Ammon's horn (tissue), 1 donor: Measurements from ENCODE around the gene CDH4.

Experiments used
- DNase-seq: peaks from one replicate; pipeline ENCODE4 v3.0.0-alpha.2; 2016; ENCODE audit warnings: low spot score

Gene CDH4

GRCh38 chr20:61918548-61918947 is 666.5 kb downstream of the CDH4 start:
- DNase-seq = no peak

GRCh38 chr20:61919239-61919638 is 667.2 kb downstream of the CDH4 start:
- DNase-seq = no peak

DNA sequence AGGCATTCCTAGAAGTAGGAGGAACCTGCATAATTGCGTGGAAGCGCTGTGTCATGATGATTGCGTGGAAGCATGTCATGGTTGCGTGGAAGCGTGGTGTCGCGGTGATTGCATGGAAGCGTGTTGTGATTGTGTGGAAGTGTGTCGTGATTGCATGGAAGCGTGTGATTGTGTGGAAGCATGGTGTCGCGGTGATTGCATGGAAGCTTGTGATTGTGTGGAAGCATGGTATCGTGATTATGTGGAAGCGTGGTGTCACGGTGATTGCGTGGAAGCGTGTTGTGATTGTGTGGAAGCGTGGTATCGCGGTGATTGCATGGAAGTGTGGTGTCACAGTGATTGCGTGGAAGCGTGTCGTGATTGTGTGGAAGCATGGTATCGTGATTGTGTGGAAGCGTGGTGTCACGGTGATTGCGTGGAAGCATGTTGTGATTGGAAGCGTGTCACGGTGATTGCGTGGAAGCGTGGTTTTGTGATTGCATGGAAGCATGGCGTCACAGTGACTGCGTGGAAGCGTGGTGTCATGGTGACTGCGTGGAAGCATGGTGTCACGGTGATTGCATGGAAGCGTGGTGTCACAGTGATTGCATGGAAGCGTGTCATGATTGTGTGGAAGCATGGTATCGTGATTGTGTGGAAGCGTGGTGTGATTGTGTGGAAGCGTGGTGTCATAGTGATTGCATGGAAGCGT is 667.8 kb downstream of the CDH4 start:
- DNase-seq = no peak

- no peak for DNase-seq
These were observed 670.4 kb downstream of the CDH4 start for GRCh38 chr20:61922411-61922810.

DNA sequence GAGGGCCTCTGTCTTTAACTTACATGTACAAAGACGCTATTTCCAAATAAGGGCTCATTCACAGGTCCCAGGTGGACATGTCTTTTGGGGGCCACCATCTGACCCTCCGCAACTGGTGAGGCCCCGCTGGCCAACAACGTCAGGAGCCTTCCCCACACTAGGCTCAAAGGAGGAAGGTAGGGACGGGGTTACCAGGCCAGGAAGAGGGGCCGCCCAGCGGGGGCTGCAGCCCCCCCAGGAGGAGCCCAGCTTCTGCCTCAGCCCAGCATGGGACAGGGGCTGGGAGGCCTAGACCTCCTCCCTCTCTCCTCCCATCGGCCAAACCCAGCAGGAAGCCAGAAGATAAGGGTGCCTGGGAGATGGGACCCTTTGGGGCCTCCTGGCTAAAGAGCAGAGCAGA is 670.9 kb downstream of the CDH4 start:
- no peak for DNase-seq

DNA sequence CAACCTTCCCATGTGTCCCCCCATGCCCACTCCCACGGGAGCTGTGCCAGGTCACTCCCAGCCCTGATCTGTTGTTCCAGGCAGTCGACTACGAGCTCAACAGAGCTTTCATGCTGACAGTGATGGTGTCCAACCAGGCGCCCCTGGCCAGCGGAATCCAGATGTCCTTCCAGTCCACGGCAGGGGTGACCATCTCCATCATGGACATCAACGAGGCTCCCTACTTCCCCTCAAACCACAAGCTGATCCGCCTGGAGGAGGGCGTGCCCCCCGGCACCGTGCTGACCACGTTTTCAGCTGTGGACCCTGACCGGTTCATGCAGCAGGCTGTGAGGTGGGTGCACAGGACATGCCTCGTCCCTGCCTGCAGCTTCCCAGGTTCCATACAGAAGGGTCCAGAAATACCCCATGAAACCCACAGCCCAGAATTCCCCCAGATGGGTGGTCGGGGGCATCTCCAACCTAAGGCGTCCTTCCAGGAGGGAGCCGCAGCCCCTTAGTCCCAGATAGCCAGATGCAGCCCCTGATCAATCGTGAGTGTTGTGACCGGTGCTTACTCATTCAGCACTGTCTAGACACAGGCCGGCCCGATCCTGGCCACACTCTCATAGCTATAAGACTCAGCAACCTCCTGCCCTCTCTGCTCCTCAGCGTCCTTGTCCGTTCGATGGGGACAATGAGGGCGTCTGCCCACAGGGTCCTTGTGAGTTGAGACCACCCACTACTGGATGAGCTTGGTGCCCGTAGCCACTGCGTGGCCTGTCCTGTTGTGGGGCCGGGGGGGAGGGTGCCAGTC is 671.5 kb downstream of the CDH4 start:
- DNase-seq = no peak

DNA sequence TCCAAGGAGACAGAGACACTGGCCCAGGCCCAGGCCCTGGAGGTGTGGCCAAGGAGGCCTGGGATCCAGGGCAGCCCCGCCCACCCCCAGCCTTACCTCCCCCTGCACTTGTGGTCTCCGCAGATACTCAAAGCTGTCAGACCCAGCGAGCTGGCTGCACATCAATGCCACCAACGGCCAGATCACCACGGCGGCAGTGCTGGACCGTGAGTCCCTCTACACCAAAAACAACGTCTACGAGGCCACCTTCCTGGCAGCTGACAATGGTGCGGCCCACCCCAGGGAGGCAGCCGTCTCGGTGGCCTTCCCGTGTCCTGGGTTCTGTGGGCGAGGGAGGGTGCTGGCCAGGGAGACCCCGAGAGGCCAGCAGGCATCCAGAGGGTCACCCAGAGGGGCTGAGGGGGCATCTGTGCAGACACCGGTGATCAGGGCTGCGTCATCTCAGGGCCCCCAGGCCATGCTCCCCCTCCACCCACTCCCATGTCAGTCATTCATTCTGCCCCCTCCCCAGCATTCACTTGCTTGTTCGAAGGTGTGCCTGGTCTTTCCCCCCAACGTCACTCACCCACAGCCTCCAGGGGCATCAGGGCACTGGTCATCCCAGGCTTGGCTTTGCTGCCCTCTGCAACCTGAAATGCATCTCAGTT is 672.3 kb downstream of the CDH4 start:
- no peak for DNase-seq

GRCh38 chr20:61924858-61925554 is 672.9 kb downstream of the CDH4 start:
- DNase-seq = no peak

DNA sequence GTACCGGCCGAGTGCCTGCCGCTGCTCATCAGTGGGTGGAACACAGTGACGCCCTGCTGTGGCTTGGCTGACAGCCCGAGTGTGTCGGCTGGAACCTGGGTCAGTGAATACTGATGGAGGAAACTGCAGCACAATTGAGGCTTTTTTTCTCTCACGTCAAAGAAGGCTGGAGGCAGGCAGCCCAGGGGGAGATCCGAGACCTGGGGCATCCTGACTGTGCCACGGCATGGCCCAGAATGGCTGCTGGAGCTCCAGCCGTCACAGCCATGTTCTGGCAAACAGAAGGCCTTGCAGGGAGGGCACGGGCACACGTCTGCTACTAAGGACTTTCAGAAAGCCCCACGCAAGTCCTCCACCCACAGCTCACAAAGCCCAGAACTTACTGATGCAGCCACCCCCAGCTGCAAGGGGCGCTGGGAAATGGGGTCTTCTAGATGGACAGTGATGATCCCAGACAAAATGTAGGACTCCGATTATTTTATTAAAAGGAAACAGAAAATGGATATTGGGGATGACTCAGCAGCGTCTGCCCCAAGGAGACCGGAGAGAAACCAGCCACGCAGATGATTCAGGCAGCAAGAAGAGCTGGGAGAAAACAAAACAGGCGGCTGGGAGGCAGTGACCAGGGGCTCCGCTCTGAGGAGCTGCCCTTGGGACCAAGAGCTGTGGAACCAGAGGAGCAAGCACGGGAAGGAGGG is 673.6 kb downstream of the CDH4 start:
- DNase-seq = no peak

- DNase-seq = no peak
These were observed 674.2 kb downstream of the CDH4 start for GRCh38 chr20:61926253-61926613.

DNA sequence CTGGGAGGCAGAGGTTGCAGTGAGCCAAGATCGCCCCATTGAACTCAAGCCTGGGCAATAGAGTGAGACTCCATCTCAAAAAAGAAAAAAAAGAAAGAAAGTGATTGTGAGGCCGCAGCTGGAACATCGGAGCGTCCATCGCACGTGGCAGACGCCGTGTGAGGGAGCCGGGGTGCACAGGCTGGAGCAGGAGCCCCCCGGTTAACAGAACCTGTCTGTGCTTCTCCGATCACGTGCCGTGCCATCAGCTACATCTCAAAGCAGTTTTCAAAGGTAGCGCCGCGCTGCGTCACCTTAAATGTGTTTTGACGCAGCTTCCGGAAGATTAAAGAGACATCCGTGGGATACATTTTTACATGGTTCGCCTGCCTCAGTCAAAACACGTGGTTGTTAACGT is 674.7 kb downstream of the CDH4 start:
- no peak for DNase-seq

GRCh38 chr20:61927193-61927825 is 675.2 kb downstream of the CDH4 start:
- DNase-seq = no peak

- no peak for DNase-seq
These were observed 675.9 kb downstream of the CDH4 start for GRCh38 chr20:61927826-61928541.

DNA sequence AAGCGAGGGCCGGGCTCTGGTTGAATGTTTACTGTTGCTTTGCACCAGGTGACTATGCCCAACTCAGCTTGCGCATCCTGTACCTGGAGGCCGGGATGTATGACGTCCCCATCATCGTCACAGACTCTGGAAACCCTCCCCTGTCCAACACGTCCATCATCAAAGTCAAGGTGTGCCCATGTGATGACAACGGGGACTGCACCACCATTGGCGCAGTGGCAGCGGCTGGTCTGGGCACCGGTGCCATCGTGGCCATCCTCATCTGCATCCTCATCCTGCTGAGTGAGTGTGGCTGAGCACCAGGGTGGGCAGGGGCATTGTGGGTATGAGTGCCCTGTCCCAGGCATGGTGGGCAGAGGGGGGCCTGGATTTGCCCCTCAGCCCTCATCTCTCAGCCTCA is 677.5 kb downstream of the CDH4 start:
- DNase-seq = no peak

DNA sequence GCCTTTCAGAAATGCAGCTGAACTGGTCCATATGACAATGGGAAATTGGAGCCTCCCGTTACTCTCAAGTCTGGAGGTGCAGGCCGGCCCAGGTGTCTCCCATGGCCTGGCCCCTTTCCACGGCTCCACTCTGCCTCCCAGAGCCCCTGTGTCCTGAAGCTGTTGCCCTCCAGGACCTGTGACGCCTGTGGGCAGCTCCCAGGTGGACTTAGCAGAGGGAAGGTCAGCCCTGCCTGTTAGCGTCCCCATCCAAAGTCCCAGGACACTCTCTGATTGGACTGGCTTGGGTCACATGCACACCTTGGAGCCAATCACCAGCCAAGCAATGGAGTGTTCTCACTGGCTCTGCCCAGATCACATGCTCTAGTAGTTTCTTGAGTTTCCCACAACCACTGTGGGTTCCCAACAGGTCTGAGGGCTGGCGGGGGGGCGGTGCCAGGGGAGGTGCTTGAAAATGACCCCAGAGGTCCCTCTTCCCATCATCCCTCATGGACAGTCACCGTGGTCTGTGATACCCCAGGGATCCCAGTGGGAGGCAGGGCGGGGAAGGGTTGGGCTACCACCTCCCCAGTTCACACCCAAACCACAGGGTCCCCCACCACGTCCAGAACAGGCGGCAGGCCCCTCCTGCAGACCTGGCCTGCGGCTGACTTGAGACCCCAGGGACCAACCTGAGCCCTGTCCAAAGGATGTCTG is 678.1 kb downstream of the CDH4 start:
- DNase-seq = no peak

DNA sequence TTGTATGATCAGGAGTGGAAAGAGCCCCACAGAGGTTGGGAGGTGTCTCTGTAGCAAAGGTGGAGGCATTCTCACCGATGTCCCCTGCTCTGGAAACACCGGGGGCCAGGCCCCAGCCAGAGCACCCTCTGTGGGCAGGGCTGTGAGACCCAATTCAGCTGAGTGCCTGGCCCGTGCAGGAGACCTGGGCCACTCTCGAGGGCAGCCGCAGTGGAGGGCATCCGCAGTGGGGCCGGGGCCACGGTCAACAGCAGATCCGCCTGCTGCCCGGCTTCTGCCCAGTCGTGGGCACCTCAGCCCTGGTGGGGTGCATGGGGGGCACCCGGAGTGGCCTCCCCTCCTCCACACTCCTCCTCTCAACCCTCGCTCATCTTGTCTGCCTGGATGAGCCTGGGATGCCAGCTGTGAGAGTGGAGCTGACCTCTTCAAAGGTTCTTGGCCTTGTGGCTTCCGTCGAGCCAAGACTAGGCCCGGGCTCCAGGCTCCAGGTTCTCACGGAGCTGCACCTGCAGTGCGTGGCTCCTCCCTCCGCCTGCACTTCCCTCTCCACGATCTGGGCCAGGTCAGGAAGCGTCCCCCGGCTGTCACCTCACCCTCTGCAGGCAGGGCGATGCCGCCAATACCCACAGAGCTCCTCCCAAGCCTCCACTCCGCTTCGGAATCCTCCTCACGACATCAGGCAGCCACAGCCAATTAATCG is 678.9 kb downstream of the CDH4 start:
- no peak for DNase-seq

DNA sequence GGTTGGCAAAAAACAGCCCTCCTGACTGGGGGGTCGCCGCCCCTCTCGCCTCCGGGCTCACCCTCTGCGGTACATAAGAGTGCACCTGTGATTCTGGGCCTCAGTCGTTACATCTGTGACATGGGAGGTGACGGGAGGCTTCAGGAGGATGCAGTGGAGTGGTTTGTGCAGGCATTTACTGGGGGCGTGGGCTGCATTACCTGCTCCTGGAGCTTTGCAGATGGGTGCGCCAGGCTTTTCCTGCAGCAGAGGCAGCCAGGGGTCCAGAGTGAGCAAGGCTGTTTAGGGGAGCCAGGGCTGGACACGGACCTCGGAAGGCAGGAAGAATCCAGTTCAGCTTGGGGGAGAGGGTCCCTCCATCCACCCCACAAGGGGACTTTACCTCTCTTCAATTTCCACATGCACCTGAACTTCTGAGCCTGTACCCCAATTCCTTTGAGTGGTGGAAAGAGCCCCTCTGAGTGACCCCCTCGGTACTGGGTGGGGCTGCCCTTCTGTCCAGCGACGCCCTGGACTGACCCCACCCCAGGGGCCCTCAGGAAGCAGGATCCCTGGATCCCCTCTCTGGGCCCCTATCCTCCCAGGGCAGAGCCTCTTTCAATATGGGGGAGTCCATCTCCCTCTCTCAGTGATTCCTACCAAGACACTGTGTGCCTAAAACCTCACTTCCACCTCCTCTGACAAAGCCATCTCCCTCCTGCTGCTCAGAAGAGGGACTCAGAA is 679.6 kb downstream of the CDH4 start:
- DNase-seq = no peak

DNA sequence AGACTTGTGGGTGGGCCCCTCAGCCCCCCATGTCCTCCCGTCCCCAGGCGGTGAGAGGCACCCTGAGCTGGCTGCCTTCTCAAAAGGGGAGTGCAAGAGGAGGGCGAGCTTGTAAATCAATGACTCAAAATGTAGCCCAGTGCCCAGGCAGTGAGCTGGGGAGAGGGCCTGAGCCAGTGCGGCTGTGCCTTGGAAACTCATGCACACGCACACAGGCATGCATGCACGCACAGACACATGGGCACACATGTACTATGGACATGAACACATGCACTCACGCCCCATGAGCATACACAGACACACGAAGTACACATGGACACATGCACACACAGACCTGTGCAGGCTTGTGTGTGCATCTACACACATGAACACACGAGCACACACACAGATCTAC is 680.1 kb downstream of the CDH4 start:
- no peak for DNase-seq
